ENCODE measurements around the gene B3GALT5.

The B3GALT5 gene

GRCh38 chr21:39611551-39612190 is 1.1 kb upstream of the B3GALT5 start:
- Histone ChIP-seq H3K9ac (ENCODE audit: low read depth, low read length) (no peak overlapping the region), H3K9me3 (replicated peaks; ENCODE audit: low read length) (no peaks in the 10 kb centered on the region), H3K36me3 (ENCODE audit: insufficient read depth, low read length) (no peaks in the 10 kb centered on the region), H3K4me1 (ENCODE audit: control insufficient read depth, insufficient read depth, low read length) (peaks cover 13% of the 10 kb centered on the region), H3K4me2 (ENCODE audit: low read length) (peak overlapping the region; percentile 87), H3K4me3 (ENCODE audit: low read length) (no peak overlapping the region), H3K27me3 (ENCODE audit: control insufficient read depth, insufficient read depth, low read length) (peaks cover 31% of the 10 kb centered on the region)

- Histone ChIP-seq H3K9me3 (replicated peaks; ENCODE audit: low read length) (no peaks in the 10 kb centered on the region), H3K36me3 (ENCODE audit: insufficient read depth, low read length) (no peaks in the 10 kb centered on the region), H3K4me1 (ENCODE audit: control insufficient read depth, insufficient read depth, low read length) (peaks cover 13% of the 10 kb centered on the region), H3K4me3 (ENCODE audit: low read length) (peak overlapping the region; percentile 72), H3K27me3 (ENCODE audit: control insufficient read depth, insufficient read depth, low read length) (peaks cover 31% of the 10 kb centered on the region), H3K4me2 (ENCODE audit: low read length) (peak overlapping the region; percentile 87), H3K9ac (ENCODE audit: low read depth, low read length) (peak overlapping the region; percentile 61)
These were observed 548 bp downstream of the B3GALT5 start for GRCh38 chr21:39613041-39613934.

- H3K9ac ChIP-seq (ENCODE audit: low read depth, low read length), result no peak overlapping the region
- no peaks in the 10 kb centered on the region for H3K9me3 ChIP-seq (replicated peaks; ENCODE audit: low read length)
- H3K4me3 ChIP-seq (ENCODE audit: low read length), result no peak overlapping the region
- no peaks in the 10 kb centered on the region for H3K36me3 ChIP-seq (ENCODE audit: insufficient read depth, low read length)
- peaks cover 13% of the 10 kb centered on the region for H3K4me1 ChIP-seq (ENCODE audit: control insufficient read depth, insufficient read depth, low read length)
- H3K27me3 ChIP-seq (ENCODE audit: control insufficient read depth, insufficient read depth, low read length), result peaks cover 31% of the 10 kb centered on the region
- no peak overlapping the region for H3K4me2 ChIP-seq (ENCODE audit: low read length)
These were observed 3.6 kb downstream of the B3GALT5 start for GRCh38 chr21:39616211-39616772.

GRCh38 chr21:39620856-39621255 is 8.1 kb downstream of the B3GALT5 start:
- H3K4me2 ChIP-seq (ENCODE audit: low read length), result no peak overlapping the region
- H3K27me3 ChIP-seq (ENCODE audit: control insufficient read depth, insufficient read depth, low read length), result peaks cover 3% of the 10 kb centered on the region

GRCh38 chr21:39625211-39625895 is 12.6 kb downstream of the B3GALT5 start:
- Histone ChIP-seq H3K4me2 (ENCODE audit: low read length) (no peak overlapping the region), H3K36me3 (ENCODE audit: insufficient read depth, low read length) (no peaks in the 10 kb centered on the region)

More at GRCh38 chr21:39620856-39621255, 8.1 kb downstream of the B3GALT5 start:
- Histone ChIP-seq H3K9ac (ENCODE audit: low read depth, low read length) (no peak overlapping the region), H3K9me3 (replicated peaks; ENCODE audit: low read length) (peaks cover 6% of the 10 kb centered on the region), H3K4me3 (ENCODE audit: low read length) (no peak overlapping the region), H3K36me3 (ENCODE audit: insufficient read depth, low read length) (no peaks in the 10 kb centered on the region), H3K4me1 (ENCODE audit: control insufficient read depth, insufficient read depth, low read length) (no peaks in the 10 kb centered on the region)

GRCh38 chr21:39628385-39628784 is 15.6 kb downstream of the B3GALT5 start:
- Histone ChIP-seq H3K27me3 (ENCODE audit: control insufficient read depth, insufficient read depth, low read length) (no peaks in the 10 kb centered on the region), H3K4me3 (ENCODE audit: low read length) (no peak overlapping the region), H3K4me1 (ENCODE audit: control insufficient read depth, insufficient read depth, low read length) (peaks cover 35% of the 10 kb centered on the region), H3K9ac (ENCODE audit: low read depth, low read length) (no peak overlapping the region), H3K9me3 (replicated peaks; ENCODE audit: low read length) (peaks cover 6% of the 10 kb centered on the region), H3K36me3 (ENCODE audit: insufficient read depth, low read length) (no peaks in the 10 kb centered on the region), H3K4me2 (ENCODE audit: low read length) (no peak overlapping the region)

More at GRCh38 chr21:39625211-39625895, 12.6 kb downstream of the B3GALT5 start:
- Histone ChIP-seq H3K9me3 (replicated peaks; ENCODE audit: low read length) (peaks cover 6% of the 10 kb centered on the region), H3K9ac (ENCODE audit: low read depth, low read length) (no peak overlapping the region), H3K27me3 (ENCODE audit: control insufficient read depth, insufficient read depth, low read length) (no peaks in the 10 kb centered on the region), H3K4me1 (ENCODE audit: control insufficient read depth, insufficient read depth, low read length) (peaks cover 6% of the 10 kb centered on the region), H3K4me3 (ENCODE audit: low read length) (no peak overlapping the region)

- peaks cover 50% of the 10 kb centered on the region for H3K4me1 ChIP-seq (ENCODE audit: control insufficient read depth, insufficient read depth, low read length)
- no peaks in the 10 kb centered on the region for H3K9me3 ChIP-seq (replicated peaks; ENCODE audit: low read length)
- H3K4me3 ChIP-seq (ENCODE audit: low read length), result peak overlapping the region; percentile 53
- H3K27me3 ChIP-seq (ENCODE audit: control insufficient read depth, insufficient read depth, low read length), result no peaks in the 10 kb centered on the region
- no peaks in the 10 kb centered on the region for H3K36me3 ChIP-seq (ENCODE audit: insufficient read depth, low read length)
- H3K4me2 ChIP-seq (ENCODE audit: low read length), result peak overlapping the region; percentile 69
- peak overlapping the region; percentile 13 for H3K9ac ChIP-seq (ENCODE audit: low read depth, low read length)
These were observed 17.5 kb downstream of the B3GALT5 start for GRCh38 chr21:39630191-39630591.

GRCh38 chr21:39630827-39631226 is 18.1 kb downstream of the B3GALT5 start:
- no peaks in the 10 kb centered on the region for H3K27me3 ChIP-seq (ENCODE audit: control insufficient read depth, insufficient read depth, low read length)
- no peaks in the 10 kb centered on the region for H3K36me3 ChIP-seq (ENCODE audit: insufficient read depth, low read length)
- no peaks in the 10 kb centered on the region for H3K9me3 ChIP-seq (replicated peaks; ENCODE audit: low read length)
- H3K4me3 ChIP-seq (ENCODE audit: low read length), result peak overlapping the region; percentile 21
- peaks cover 50% of the 10 kb centered on the region for H3K4me1 ChIP-seq (ENCODE audit: control insufficient read depth, insufficient read depth, low read length)
- H3K9ac ChIP-seq (ENCODE audit: low read depth, low read length), result peak overlapping the region; percentile 13
- peak overlapping the region; percentile 69 for H3K4me2 ChIP-seq (ENCODE audit: low read length)

- no peaks in the 10 kb centered on the region for H3K27me3 ChIP-seq (ENCODE audit: control insufficient read depth, insufficient read depth, low read length)
- peaks cover 50% of the 10 kb centered on the region for H3K4me1 ChIP-seq (ENCODE audit: control insufficient read depth, insufficient read depth, low read length)
- no peak overlapping the region for H3K9ac ChIP-seq (ENCODE audit: low read depth, low read length)
- no peak overlapping the region for H3K4me3 ChIP-seq (ENCODE audit: low read length)
- H3K9me3 ChIP-seq (replicated peaks; ENCODE audit: low read length), result no peaks in the 10 kb centered on the region
- H3K36me3 ChIP-seq (ENCODE audit: insufficient read depth, low read length), result no peaks in the 10 kb centered on the region
- no peak overlapping the region for H3K4me2 ChIP-seq (ENCODE audit: low read length)
These were observed 19.3 kb downstream of the B3GALT5 start for GRCh38 chr21:39631842-39632562.

- Histone ChIP-seq H3K4me3 (ENCODE audit: low read length) (peak overlapping the region; percentile 9), H3K27me3 (ENCODE audit: control insufficient read depth, insufficient read depth, low read length) (no peaks in the 10 kb centered on the region), H3K9me3 (replicated peaks; ENCODE audit: low read length) (no peaks in the 10 kb centered on the region), H3K9ac (ENCODE audit: low read depth, low read length) (peak overlapping the region; percentile 72), H3K36me3 (ENCODE audit: insufficient read depth, low read length) (no peaks in the 10 kb centered on the region), H3K4me2 (ENCODE audit: low read length) (peak overlapping the region; percentile 63), H3K4me1 (ENCODE audit: control insufficient read depth, insufficient read depth, low read length) (peaks cover 55% of the 10 kb centered on the region)
These were observed 20.2 kb downstream of the B3GALT5 start for GRCh38 chr21:39632796-39633442.

Data from skeletal muscle satellite cell (primary cell).